MM.1S (cell line): ENCODE data around the gene CCL1.

Experiments used
- DNase-seq: peaks from one replicate; pipeline ENCODE4 v3.0.0-alpha.2; 2015
- H2AFZ ChIP-seq: fragments of 300-600 bp; sonication (generic); 2 replicates; pipeline ENCODE4 v1.6.0; 2016; ENCODE audit warnings: antibody characterized with exemption, low read length
- H3F3A ChIP-seq: fragments of 300-600 bp; sonication (generic); 2 replicates; pipeline ENCODE4 v1.6.1; 2016; ENCODE audit warnings: mild to moderate bottlenecking, antibody characterized with exemption, low read length, moderate library complexity, mixed read lengths; ENCODE audit not compliant: insufficient read depth
- H3K27ac ChIP-seq: fragments of 300-600 bp; sonication (generic); 2 replicates; pipeline ENCODE4 v1.5.1; 2016; ENCODE audit warnings: mild to moderate bottlenecking, low read length
- H3K27me3 ChIP-seq: fragments of 300-600 bp; sonication (generic); replicated peaks from 2 replicates; pipeline ENCODE4 v1.6.0; 2016; ENCODE audit warnings: low read length; ENCODE audit not compliant: insufficient read depth
- H3K36me3 ChIP-seq: fragments of 300-600 bp; sonication (generic); replicated peaks from 2 replicates; pipeline ENCODE4 v1.6.1; 2016; ENCODE audit warnings: mild to moderate bottlenecking, low read length, mixed read lengths; ENCODE audit not compliant: insufficient read depth
- H3K4me1 ChIP-seq: fragments of 300-600 bp; sonication (generic); 2 replicates; pipeline ENCODE4 v1.6.1; 2016; ENCODE audit warnings: low read length, mixed read lengths
- H3K4me2 ChIP-seq: fragments of 300-600 bp; sonication (generic); 2 replicates; pipeline ENCODE4 v1.6.0; 2016; ENCODE audit warnings: low read depth, low read length
- H3K4me3 ChIP-seq: fragments of 300-600 bp; sonication (generic); 2 replicates; pipeline ENCODE4 v1.5.1; 2016; ENCODE audit warnings: low read length, mixed read lengths
- H3K79me2 ChIP-seq: fragments of 300-600 bp; sonication (generic); 2 replicates; pipeline ENCODE4 v1.6.1; 2016; ENCODE audit warnings: mixed run types, low read length, mixed read lengths
- H3K9ac ChIP-seq: fragments of 300-600 bp; sonication (generic); 2 replicates; pipeline ENCODE4 v1.6.1; 2016; ENCODE audit warnings: low read length, mixed read lengths
- H3K9me2 ChIP-seq: fragments of 300-600 bp; sonication (generic); replicated peaks from 2 replicates; pipeline ENCODE4 v1.6.1; 2016; ENCODE audit warnings: mild to moderate bottlenecking, low read length, mixed read lengths; ENCODE audit not compliant: insufficient read depth
- H3K9me3 ChIP-seq: fragments of 300-600 bp; sonication (generic); replicated peaks from 2 replicates; pipeline ENCODE4 v1.6.1; 2016; ENCODE audit warnings: mild to moderate bottlenecking, low read length, mixed read lengths; ENCODE audit not compliant: insufficient read depth
- H4K20me1 ChIP-seq: fragments of 300-600 bp; sonication (generic); 2 replicates; pipeline ENCODE4 v1.6.1; 2016; ENCODE audit warnings: mild to moderate bottlenecking, low read length, moderate library complexity, mixed read lengths; ENCODE audit not compliant: insufficient read depth
- CTCF ChIP-seq: fragments of 300-600 bp; sonication (generic); IDR thresholded peaks from 2 replicates; pipeline ENCODE4 v1.5.1; 2016; ENCODE audit warnings: antibody characterized with exemption, low read length, mixed read lengths
- EZH2 ChIP-seq: fragments of 300-600 bp; sonication (generic); optimal IDR thresholded peaks from 2 replicates; pipeline ENCODE3; 2017; ENCODE audit warnings: low read depth, mild to moderate bottlenecking, antibody characterized with exemption, low read length, mixed read lengths
- EZH2phosphoT487 ChIP-seq: fragments of 300-600 bp; sonication (generic); IDR thresholded peaks from 2 replicates; pipeline ENCODE4 v1.6.1; 2018; ENCODE audit warnings: antibody characterized with exemption, low read length

CCL1 gene

DNA sequence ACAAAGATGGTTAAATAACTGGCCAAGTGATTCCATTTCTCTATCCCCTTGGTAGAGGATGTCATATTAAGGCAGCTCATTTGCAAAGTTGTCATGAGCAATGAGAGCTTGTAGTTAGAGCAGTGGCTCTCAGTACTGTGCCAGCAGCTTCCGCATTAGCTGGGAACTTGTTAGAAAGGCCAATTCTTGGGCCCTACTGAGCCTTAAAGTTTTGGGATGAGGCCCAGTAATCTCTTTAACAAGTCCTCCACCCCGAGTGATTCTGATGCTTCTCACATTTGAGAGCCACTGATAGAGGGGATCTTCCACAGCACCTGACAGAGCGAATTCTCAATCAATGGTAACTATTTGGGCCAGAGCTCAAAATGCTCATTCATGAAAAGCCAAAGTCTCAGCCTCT lies 20.2 kb upstream of the CCL1 start:
- H3K9ac ChIP-seq, result peak overlapping the region; percentile 59; the same call in 1 of the 2 replicates
- H3F3A ChIP-seq, result peaks cover 73% of the 10 kb centered on the region
- H4K20me1 ChIP-seq, result no peaks in the 10 kb centered on the region
- peaks cover 4% of the 10 kb centered on the region; the same call in 1 of the 2 replicates for H3K79me2 ChIP-seq
- H3K4me2 ChIP-seq, result peak overlapping the region; percentile 49
- TF ChIP-seq EZH2phosphoT487 (no peak), EZH2 (no peak)
- H3K4me3 ChIP-seq, result no peak overlapping the region
- no peaks in the 10 kb centered on the region for H3K9me2 ChIP-seq
- no peaks in the 10 kb centered on the region for H3K27me3 ChIP-seq
- no peak for DNase-seq
- H3K36me3 ChIP-seq, result no peaks in the 10 kb centered on the region
- H3K4me1 ChIP-seq, result peaks cover 92% of the 10 kb centered on the region
- H3K27ac ChIP-seq, result peak overlapping the region; percentile 92
- H3K9me3 ChIP-seq, result no peaks in the 10 kb centered on the region
- no peak overlapping the region for H2AFZ ChIP-seq

GRCh38 chr17:34382621-34383124 lies 19.6 kb upstream of the CCL1 start:
- Histone ChIP-seq H3K4me2 (peak overlapping the region; percentile 49), H3F3A (peaks cover 72% of the 10 kb centered on the region), H3K36me3 (no peaks in the 10 kb centered on the region), H3K27me3 (no peaks in the 10 kb centered on the region), H3K9me2 (no peaks in the 10 kb centered on the region), H4K20me1 (no peaks in the 10 kb centered on the region), H3K27ac (peak overlapping the region; percentile 92), H2AFZ (peak overlapping the region; percentile 11; the same call in 1 of the 2 replicates), H3K9ac (peak overlapping the region; percentile 59), H3K4me3 (no peak overlapping the region), H3K4me1 (peaks cover 91% of the 10 kb centered on the region), H3K79me2 (no peaks in the 10 kb centered on the region), H3K9me3 (no peaks in the 10 kb centered on the region)
- TF ChIP-seq CTCF (peak; percentile 28), EZH2 (no peak), EZH2phosphoT487 (no peak)
- DNase-seq, result peak; percentile 88

DNA sequence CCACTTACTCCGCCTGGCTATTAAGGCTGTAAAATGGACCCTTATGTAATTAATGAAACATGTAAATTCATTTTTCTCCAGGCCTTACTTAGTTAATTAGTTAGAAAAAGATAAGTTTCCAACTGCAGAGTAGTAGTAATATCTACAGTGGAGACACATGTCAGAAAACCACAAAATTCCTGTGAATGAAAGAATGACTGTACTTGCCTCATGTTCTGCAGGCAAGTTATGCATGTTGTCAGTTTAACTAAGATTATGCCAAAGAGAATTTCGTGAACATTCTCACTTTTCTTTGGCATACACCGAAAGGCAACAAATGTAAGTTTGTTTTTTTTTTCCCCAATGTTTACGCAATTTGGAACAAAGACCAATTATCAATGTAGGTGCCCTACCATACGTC lies 16.8 kb upstream of the CCL1 start:
- no peaks in the 10 kb centered on the region for H3K79me2 ChIP-seq
- peaks cover 74% of the 10 kb centered on the region for H3F3A ChIP-seq
- H3K9me2 ChIP-seq, result no peaks in the 10 kb centered on the region
- H3K27ac ChIP-seq, result peak overlapping the region; percentile 97
- H3K36me3 ChIP-seq, result no peaks in the 10 kb centered on the region
- H3K9ac ChIP-seq, result peak overlapping the region; percentile 58; the same call in 1 of the 2 replicates
- no peak overlapping the region for H3K4me3 ChIP-seq
- no peak for DNase-seq
- H3K4me1 ChIP-seq, result peaks cover 89% of the 10 kb centered on the region
- H2AFZ ChIP-seq, result no peak overlapping the region
- no peaks in the 10 kb centered on the region for H4K20me1 ChIP-seq
- H3K4me2 ChIP-seq, result peak overlapping the region; percentile 50
- TF ChIP-seq EZH2 (no peak), EZH2phosphoT487 (no peak), CTCF (no peak)
- no peaks in the 10 kb centered on the region for H3K27me3 ChIP-seq
- H3K9me3 ChIP-seq, result no peaks in the 10 kb centered on the region

DNA sequence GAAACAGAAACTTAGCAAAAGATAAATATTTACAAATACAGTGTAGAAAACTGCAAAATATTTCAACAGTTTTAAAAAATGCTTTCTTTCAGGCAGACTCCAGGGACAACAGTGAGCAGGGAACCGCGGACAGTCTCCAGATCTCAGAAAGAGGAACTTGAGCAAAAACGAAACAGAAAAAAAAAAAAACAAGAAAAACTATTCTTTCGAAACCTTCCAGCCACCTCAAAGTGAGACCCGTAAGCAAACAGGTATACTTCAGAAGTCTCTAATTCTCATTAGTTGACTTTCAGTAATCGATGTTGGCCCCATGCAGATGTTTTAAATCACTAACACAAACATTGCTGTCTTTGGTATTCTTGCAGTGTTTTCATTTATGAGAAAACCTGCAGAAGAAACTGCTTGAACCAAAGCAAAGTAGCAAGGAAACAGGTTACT lies 15.7 kb upstream of the CCL1 start:
- peak overlapping the region; percentile 8; the same call in 1 of the 2 replicates for H3K4me3 ChIP-seq
- no peaks in the 10 kb centered on the region for H3K79me2 ChIP-seq
- peak; percentile 90 for DNase-seq
- H4K20me1 ChIP-seq, result no peaks in the 10 kb centered on the region
- peaks cover 87% of the 10 kb centered on the region for H3K4me1 ChIP-seq
- H3K36me3 ChIP-seq, result no peaks in the 10 kb centered on the region
- peaks cover 70% of the 10 kb centered on the region for H3F3A ChIP-seq
- no peaks in the 10 kb centered on the region for H3K27me3 ChIP-seq
- H3K9me3 ChIP-seq, result no peaks in the 10 kb centered on the region
- H3K27ac ChIP-seq, result peak overlapping the region; percentile 97
- no peak overlapping the region for H2AFZ ChIP-seq
- no peaks in the 10 kb centered on the region for H3K9me2 ChIP-seq
- H3K4me2 ChIP-seq, result peak overlapping the region; percentile 64
- peak overlapping the region; percentile 58 for H3K9ac ChIP-seq
- TF ChIP-seq CTCF, result peak; percentile 41
- TF ChIP-seq EZH2, result no peak
- no peak for TF ChIP-seq EZH2phosphoT487
